ENCODE data around the gene APOL1. TPM values are rescaled to one million over a fixed set of nuclear protein-coding genes. Genes with fewer than 3 reads are reported as not detected.

APOL1 gene
- total and polyA plus RNA-seq, 2 of the 13 experiments (the other 11 are each of a cell fraction or from before 2014, with no cell fraction given): 20.3 to 75.0 TPM

DNA sequence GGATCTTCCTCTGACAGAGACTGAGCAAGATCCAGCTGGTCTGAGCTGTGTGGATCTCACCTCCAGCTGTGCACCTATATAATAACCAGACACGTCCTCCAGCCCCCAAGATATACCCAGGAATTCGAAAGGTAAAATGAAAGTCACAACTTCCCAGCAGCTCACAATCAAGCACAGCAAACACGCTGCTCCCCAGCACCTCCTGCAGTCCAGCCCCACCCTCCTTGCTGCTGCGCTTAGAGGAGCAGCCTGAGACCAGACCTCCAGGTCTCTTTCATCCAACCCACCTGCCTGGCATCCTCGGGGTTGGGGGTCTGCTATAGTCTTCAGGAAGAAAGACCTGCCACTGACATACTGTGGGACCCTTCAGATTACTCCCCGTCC, 48.3 kb upstream of the APOL1 start:
- ChIA-PET POLR2A (interaction anchor here (0.6 to 2.3 kb wide), 4 partner anchors 35 to 277 kb away, joined by 3 to 6 read pairs (median 4); partner anchors contain the start of genes APOL1 and APOL2), CTCF (ENCODE audit: low intra/inter-chr PET ratio, low total read pairs) (no interaction called here)
- H3K4me3 ChIP-seq (replicated peaks in 1 of 3; ENCODE audit: insufficient read depth in 1 of 3, low read depth in 2 of 3, low read length in 3 of 3): peak overlapping the region; percentile 60 to 72 (median 61)
- TF ChIP-seq, protein P1, sequence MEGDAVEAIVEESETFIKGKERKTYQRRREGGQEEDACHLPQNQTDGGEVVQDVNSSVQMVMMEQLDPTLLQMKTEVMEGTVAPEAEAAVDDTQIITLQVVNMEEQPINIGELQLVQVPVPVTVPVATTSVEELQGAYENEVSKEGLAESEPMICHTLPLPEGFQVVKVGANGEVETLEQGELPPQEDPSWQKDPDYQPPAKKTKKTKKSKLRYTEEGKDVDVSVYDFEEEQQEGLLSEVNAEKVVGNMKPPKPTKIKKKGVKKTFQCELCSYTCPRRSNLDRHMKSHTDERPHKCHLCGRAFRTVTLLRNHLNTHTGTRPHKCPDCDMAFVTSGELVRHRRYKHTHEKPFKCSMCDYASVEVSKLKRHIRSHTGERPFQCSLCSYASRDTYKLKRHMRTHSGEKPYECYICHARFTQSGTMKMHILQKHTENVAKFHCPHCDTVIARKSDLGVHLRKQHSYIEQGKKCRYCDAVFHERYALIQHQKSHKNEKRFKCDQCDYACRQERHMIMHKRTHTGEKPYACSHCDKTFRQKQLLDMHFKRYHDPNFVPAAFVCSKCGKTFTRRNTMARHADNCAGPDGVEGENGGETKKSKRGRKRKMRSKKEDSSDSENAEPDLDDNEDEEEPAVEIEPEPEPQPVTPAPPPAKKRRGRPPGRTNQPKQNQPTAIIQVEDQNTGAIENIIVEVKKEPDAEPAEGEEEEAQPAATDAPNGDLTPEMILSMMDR (CRISPR knock-in tag; IDR thresholded peaks at IDR 0.05): peak; percentile 36; the same call in 1 of the 2 replicates
- TF ChIP-seq KLF6 (CRISPR knock-in tag; IDR thresholded peaks at IDR 0.05): no peak
- TF ChIP-seq, protein P2, sequence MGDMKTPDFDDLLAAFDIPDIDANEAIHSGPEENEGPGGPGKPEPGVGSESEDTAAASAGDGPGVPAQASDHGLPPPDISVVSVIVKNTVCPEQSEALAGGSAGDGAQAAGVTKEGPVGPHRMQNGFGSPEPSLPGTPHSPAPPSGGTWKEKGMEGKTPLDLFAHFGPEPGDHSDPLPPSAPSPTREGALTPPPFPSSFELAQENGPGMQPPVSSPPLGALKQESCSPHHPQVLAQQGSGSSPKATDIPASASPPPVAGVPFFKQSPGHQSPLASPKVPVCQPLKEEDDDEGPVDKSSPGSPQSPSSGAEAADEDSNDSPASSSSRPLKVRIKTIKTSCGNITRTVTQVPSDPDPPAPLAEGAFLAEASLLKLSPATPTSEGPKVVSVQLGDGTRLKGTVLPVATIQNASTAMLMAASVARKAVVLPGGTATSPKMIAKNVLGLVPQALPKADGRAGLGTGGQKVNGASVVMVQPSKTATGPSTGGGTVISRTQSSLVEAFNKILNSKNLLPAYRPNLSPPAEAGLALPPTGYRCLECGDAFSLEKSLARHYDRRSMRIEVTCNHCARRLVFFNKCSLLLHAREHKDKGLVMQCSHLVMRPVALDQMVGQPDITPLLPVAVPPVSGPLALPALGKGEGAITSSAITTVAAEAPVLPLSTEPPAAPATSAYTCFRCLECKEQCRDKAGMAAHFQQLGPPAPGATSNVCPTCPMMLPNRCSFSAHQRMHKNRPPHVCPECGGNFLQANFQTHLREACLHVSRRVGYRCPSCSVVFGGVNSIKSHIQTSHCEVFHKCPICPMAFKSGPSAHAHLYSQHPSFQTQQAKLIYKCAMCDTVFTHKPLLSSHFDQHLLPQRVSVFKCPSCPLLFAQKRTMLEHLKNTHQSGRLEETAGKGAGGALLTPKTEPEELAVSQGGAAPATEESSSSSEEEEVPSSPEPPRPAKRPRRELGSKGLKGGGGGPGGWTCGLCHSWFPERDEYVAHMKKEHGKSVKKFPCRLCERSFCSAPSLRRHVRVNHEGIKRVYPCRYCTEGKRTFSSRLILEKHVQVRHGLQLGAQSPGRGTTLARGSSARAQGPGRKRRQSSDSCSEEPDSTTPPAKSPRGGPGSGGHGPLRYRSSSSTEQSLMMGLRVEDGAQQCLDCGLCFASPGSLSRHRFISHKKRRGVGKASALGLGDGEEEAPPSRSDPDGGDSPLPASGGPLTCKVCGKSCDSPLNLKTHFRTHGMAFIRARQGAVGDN (CRISPR knock-in tag; IDR thresholded peaks at IDR 0.05): 0 out of 2 replicates have a peak, but pooled peaks have one; percentile 10
- peak; percentile 14 for TF ChIP-seq TEAD3 (CRISPR knock-in tag; optimal IDR thresholded peaks at IDR 0.05; ENCODE audit: borderline replicate concordance)
- no peak for TF ChIP-seq ATF1 (CRISPR knock-in tag; IDR thresholded peaks at IDR 0.05)
- no peaks in the 10 kb centered on the region; a peak in 1 of 5 replicates for H3K27me3 ChIP-seq (ENCODE audit: control insufficient read depth in 1 of 2, insufficient read depth in 2 of 2, low read length in 2 of 2)
- DNase-seq (ENCODE audit: low spot score): peak; percentile 15
- intact Hi-C loops (cut with micrococcal nuclease; ENCODE audit: unreplicated experiment) (loop anchor here (2.0 to 5.0 kb wide), 2 partner anchors 33 to 82 kb away; partner anchors contain the start of gene APOL2), in situ Hi-C loops (cut with HindIII; ENCODE audit: extremely low pct_ligation_motif_present, low pct_unique_long_range_greater_than_20kb) (no loop called here)
- peak overlapping the region; percentile 76 for H2AFZ ChIP-seq (ENCODE audit: low read length)
- FAIRE-seq: peak; percentile 61
- peak overlapping the region; percentile 47; the same call in 1 of the 2 replicates for H3K9ac ChIP-seq (ENCODE audit: insufficient read depth, low read depth, low read length)
- peak overlapping the region; percentile 95 for H3K4me2 ChIP-seq (ENCODE audit: low read depth, low read length)
- no peaks in the 10 kb centered on the region for H4K20me1 ChIP-seq (ENCODE audit: insufficient read depth, low read length)
- H3K4me1 ChIP-seq (ENCODE audit: insufficient read depth, low read length): peaks cover 69% of the 10 kb centered on the region
- no peak overlapping the region for H3K27ac ChIP-seq (ENCODE audit: extremely low read length, insufficient read depth, low read length)
- no peaks in the 10 kb centered on the region for H3K36me3 ChIP-seq (replicated peaks in 1 of 2; ENCODE audit: control insufficient read depth in 1 of 2, insufficient read depth in 2 of 2, low read length in 2 of 2)
- WGBS (ENCODE audit: low lambda C conversion rate): 4% methylated on average over 6 of the region's 6 CpGs
- H3K9me3 ChIP-seq (ENCODE audit: low read length): no peaks in the 10 kb centered on the region
- peak; percentile 86 for ATAC-seq
- no TSS peak for BruUV-seq (replicated peaks)
- no peaks in the 10 kb centered on the region for H3K79me2 ChIP-seq (ENCODE audit: insufficient read depth, low read length)
